ENCODE data around the gene H2BK1.

H2BK1 gene

DNA sequence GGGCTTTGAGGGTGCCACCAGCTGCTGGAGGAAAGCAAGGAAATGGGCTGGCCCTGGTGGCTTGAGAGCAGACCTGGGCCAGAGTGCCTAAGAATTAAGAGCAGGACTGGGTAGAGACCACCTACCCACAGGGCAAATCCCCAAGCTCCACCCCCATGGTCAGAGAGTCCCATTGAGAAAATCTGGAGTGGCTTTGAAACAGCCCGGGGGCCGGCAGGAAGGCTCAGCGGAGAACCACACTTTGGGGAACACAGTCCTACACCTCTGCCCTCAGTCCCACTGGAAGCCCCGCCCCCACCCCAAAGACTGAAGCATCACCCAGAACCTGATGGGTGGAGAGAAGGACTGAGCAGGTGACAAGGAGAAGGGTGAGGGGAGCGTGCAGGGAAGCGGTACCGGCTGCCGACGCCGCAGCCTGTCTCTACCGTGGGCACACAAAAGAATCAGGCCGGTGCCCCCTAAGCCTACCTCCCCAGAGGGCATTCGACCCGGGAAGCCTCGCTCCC lies 34.6 kb upstream of the H2BK1 start:
- DNase-seq: peak; percentile 24

DNA sequence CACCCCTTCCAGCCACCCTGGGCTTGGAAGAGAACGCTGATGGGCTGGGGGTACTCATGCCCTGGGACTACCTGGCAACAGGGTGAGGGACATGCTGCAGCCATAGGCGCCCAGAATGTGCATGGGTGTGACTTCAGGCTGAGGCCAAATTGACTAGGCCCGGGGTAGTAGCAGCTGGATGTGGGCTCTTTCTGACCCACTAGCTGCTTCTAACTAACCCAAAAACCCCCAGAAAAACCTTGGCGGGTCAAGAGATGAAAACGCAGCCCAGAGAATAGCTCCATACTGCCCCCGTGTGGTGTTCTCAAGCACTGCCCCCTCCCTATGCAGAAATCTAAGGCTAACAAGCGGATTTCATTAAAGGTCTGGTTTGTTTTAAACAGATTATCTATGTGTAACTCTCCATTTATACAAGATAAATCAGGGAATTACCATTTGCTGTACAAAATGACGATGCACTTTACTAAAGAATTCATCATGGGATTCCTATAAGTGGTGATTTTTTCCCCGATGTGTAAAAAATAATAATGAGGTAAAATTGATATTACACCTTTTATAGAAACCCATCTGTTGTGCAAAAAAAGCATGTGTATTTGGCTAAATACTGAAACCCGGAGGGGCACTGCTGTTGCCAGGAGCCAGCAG lies 34.0 kb upstream of the H2BK1 start:
- no peak for DNase-seq

DNA sequence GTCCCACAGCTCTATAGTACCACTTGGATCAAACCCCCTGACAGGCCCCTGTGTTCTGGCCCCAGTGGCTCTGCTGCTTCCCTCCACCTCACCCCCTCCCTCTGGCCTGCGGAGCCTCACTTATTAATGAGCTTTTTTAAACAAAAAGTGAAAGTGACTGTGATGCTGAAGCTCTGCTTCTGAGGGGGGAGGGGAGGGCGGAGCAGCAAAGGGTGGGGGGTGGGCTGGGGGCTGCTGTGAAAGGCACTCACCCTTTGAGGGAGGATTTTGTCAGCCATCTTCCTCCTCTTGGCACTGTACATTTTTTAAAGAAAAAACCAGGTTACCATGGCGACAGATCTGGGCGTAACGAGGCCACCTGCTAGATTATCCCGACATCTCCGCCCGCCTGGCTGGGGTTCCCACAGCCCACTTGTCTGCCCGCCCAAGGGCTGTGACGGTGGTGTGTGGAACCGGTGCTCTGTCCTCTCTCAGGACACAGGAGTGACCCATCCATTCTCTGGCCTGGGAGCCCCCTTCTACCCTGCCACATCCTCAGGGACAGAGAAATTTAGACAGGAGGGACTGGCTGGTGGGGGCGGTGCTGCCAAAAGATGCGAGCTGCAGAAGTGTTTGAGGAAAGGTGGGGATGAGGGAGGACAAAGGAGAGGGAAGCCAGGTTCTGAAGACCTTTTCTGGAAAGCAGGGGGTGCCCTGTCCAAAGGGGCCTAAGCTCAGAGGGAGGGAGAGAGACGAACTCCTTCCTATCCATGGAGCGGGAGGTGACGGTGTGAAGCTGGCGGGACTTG lies 33.3 kb upstream of the H2BK1 start:
- peak; percentile 59 for DNase-seq

DNA sequence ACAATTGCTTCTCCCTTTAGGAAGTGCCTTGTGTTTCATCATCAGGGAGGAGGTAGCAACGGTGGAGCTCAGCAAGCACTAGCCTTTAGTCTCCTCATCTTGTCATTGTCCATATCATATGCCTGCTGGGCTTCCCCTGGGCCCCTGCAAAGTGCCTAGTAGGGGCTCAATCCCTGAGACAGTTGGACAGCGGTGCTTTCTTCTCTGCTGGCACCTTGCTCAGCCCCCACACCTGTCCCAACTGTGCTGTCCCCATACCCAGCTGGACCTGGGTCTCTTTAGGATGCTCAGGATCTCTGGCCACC lies 32.7 kb upstream of the H2BK1 start:
- DNase-seq: no peak

DNA sequence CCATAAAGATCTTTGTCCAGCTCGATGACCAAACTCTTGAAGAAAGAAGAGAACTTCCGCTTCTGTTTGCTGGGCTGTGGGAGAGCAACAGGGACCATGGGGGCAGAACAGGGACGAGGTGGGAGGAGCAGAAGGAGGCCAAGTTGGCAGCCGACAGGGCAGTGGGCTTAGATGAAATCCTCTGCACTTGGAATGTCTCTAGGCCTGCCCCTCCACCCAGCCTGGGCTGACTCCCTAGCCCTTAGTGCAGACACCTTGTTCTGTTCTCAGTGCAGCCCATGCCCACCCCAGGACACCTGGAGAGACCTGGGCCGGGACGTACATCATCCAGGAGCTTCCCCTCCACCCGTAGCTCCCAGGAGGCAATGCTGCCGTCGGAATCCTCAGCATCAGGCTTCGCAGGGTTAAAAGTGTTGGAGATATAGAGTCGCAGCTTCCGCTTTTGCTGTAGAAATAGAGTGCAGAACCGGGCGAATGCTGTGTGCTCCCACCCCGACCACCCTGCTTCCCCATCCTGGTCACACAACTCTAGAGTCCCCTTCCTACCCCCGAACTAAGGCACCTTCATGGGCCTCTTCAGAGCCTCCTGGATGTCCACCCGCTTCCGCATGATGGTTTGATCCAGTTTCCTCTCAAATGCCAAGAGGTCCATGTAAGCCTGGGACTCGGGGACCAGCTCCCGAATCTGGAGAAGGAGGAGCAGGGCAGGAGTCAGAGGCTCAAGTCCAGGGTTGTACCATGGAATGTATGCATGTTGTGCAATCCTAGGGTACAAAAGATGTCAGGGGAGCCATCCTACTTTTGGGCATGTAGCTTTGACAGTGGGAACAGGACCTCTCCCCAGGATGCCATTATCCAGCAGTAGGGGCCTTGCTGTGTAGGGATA lies 32.1 kb upstream of the H2BK1 start:
- DNase-seq: no peak

DNA sequence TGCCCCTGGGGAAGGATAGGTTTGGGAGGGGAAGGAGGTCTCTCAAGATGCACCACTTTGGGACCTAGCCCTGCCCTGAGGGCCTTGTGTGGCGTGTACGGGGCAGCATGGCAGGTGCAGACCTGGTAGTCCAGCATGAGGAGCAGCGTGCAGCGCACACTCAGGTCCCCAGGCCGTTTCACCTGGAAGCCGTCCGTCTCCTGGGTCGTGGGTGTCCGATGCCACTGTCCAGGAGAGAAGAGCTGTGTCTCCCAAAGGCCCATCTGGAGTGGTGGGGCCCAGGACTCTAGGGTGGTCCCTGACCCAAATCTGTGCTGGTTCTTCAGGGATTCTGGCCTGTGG lies 31.4 kb upstream of the H2BK1 start:
- no peak for DNase-seq

DNA sequence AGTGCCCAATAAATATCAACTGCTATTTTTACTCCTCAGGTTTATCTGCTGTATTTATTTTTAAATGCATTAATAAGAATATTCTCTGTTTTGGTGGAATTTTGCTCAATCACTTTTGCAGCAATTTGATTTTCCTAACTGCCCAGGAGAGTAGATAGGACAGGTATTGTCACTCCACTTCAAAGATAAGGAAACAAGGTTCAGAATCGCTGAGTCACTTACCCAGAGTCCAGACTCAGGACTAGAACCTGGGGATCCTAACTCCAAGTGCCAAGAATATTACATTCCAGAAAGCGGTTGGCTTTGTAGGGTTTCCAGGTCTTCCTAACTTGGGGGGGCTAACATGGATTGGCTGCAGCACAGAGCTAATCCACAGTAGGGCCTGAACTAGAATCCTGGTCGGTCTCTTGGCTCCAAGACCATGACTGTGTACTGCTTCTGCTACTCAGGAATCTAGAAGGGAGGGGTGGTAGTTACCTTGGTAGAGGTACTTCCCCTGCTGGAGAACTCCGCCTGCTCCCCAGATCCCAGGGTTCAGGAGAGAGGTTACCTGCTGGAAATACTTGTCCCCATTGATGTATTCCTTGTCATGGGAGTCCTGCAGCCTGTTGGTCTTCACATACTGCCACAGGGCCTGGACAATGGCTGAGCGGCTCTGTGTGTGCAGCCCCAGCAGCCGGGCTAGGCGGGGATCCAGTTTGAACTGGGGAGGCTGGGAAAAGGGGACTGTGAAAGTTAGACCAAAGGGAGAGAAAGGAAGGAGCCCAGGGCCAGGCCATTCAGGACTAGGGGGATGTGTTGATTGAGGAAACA lies 30.9 kb upstream of the H2BK1 start:
- DNase-seq: no peak

DNA sequence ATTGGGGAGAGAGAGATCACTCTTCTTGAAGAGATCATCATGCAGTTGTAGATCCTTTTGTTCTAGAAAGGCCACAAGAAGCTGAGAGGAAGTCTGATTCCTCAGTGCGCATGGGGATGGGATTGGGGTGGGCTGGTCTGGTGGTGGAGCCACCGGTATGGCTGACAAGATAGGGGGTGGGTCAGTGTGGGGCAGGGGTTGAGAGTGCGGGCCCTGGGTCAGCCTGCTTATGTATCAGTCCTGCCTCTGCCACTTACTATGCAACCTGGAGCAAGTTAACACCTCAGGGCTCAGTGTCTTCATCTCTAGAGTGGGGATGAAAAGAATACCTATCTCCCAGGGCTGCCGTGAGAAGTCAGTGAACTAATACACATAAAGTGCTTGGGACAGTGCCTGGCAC lies 30.2 kb upstream of the H2BK1 start:
- no peak for DNase-seq

DNA sequence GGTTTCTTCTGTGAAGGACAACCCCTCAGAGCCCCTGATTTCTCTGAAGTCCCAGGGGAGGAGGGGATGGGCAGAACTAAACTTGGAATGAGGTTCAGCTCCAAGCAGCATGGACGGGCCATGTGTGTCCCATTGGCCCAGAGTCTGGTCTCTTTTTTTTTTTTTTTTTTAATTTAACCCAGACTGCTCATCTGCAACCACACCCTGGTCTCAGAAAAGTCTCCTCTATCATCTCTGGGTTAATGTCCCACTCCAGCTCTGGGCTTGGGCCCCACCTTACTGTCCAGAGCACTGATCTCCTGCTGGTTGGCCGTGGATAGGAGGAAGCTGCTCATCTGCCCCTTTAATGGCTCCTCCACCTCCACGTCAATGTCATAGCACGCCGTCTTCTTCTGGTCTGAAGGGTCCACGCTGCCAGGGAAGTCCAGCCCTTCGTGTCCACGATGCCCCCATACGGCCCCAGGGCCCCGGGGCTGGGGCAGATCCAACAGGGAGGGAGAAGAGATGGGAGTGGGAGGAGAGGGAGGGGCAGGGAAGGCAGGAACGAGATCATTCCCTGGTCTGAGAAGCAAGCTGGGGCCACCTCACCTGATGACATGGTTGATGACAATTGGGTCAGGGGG lies 29.7 kb upstream of the H2BK1 start:
- DNase-seq: no peak

DNA sequence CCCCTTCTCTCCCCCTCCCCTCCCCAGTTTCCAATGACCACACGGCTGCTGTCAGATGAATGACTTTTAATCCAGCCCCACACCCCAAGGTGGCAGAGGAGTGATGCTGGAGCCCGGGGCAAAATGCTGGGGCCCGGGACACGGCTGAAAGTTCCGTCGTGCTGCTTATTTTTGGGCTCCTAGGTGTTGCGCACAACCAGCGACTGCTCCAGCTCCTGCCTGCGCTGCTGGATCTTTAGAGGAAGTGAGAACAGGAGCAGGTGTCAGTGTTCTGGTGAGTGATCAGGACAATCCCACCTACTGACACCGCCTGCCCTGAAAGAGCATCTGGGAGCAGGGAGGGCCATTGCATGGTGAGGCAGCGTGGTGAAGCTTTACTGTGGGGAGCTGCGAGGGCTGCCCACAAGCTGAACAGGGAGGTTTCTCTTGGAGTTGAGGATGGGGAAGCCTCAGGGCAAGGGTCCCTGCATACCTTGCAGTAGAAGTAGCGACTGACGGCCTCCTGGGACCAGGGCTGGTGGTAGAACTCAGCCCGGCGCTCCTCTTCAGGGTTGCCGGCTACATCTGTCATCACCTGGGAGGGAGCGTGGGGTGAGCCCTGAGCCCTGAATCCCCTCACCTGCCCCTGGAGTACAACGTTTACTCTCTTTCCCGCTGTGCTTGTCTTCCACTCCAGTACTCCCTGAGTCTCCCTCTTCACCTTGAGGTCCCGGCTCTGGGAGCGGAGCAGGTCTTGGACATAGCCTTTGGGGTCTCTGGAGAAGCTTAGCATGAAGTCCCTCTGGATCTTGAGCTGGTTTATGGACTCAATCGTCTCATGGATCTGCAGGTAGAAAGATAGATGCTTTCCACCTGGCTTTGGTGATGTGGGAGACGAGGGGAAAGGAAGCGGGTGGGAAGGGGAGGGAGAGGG lies 28.9 kb upstream of the H2BK1 start:
- DNase-seq: no peak

DNA sequence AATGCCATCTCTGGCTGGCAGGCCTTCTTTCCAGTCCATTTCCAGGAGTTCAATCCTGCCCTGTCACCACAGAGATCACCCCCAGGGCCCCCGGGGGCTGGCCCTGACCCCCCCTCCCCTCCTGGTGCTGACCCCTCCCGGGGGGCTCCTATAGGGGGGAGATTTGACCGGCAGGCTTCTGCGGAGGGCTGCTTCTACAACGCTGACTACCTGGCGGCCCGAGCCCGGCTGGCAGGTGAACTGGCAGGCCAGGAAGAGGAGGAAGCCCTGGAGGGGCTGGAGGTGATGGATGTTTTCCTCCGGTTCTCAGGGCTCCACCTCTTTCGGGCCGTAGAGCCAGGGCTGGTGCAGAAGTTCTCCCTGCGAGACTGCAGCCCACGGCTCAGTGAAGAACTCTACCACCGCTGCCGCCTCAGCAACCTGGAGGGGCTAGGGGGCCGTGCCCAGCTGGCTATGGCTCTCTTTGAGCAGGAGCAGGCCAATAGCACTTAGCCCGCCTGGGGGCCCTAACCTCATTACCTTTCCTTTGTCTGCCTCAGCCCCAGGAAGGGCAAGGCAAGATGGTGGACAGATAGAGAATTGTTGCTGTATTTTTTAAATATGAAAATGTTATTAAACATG lies 28.0 kb upstream of the H2BK1 start:
- no peak for DNase-seq

DNA sequence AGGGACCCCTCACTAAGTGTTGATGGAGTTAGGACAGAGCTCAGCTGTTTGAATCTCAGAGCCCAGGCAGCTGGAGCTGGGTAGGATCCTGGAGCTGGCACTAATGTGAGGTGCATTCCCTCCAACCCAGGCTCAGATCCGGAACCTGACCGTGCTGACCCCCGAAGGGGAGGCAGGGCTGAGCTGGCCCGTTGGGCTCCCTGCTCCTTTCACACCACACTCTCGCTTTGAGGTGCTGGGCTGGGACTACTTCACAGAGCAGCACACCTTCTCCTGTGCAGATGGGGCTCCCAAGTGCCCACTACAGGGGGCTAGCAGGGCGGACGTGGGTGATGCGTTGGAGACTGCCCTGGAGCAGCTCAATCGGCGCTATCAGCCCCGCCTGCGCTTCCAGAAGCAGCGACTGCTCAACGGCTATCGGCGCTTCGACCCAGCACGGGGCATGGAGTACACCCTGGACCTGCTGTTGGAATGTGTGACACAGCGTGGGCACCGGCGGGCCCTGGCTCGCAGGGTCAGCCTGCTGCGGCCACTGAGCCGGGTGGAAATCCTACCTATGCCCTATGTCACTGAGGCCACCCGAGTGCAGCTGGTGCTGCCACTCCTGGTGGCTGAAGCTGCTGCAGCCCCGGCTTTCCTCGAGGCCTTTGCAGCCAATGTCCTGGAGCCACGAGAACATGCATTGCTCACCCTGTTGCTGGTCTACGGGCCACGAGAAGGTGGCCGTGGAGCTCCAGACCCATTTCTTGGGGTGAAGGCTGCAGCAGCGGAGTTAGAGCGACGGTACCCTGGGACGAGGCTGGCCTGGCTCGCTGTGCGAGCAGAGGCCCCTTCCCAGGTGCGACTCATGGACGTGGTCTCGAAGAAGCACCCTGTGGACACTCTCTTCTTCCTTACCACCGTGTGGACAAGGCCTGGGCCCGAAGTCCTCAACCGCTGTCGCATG lies 27.2 kb upstream of the H2BK1 start:
- DNase-seq: no peak

DNA sequence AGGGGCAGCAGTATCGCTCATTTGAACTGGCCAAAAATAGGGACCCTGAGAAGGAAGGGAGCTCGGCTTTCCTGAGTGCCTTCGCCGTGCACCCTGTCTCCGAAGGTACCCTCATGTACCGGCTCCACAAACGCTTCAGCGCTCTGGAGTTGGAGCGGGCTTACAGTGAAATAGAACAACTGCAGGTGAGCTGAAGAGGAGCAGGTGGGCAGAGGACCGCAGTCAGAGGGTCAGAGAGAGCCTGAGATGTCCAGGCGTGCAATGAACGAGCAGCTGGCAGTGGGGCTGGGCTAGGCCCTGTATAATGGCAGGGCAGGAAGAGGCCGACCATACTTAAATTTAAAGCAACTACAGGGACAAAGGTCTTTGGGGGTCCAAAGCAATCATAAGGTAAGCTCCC lies 26.1 kb upstream of the H2BK1 start:
- DNase-seq: no peak

DNA sequence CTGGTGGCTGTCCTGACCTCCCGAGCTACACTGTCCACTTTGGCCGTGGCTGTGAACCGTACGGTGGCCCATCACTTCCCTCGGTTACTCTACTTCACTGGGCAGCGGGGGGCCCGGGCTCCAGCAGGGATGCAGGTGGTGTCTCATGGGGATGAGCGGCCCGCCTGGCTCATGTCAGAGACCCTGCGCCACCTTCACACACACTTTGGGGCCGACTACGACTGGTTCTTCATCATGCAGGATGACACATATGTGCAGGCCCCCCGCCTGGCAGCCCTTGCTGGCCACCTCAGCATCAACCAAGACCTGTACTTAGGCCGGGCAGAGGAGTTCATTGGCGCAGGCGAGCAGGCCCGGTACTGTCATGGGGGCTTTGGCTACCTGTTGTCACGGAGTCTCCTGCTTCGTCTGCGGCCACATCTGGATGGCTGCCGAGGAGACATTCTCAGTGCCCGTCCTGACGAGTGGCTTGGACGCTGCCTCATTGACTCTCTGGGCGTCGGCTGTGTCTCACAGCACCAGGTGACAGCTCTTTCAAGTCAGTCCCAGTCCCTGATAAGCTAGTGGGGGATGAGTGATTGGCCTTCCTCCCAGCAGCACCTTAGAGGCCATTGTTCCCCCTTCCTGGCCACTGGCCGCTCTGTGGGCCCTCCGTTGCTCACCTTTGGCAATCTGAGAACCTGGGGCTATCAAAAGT lies 25.0 kb upstream of the H2BK1 start:
- no peak for DNase-seq

DNA sequence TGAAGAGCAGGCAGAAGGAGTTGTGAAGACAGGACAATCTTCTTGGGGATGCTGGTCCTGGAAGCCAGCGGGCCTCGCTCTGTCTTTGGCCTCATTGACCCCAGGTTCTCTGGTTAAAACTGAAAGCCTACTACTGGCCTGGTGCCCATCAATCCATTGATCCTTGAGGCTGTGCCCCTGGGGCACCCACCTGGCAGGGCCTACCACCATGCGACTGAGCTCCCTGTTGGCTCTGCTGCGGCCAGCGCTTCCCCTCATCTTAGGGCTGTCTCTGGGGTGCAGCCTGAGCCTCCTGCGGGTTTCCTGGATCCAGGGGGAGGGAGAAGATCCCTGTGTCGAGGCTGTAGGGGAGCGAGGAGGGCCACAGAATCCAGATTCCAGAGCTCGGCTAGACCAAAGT lies 23.5 kb upstream of the H2BK1 start:
- DNase-seq: no peak

DNA sequence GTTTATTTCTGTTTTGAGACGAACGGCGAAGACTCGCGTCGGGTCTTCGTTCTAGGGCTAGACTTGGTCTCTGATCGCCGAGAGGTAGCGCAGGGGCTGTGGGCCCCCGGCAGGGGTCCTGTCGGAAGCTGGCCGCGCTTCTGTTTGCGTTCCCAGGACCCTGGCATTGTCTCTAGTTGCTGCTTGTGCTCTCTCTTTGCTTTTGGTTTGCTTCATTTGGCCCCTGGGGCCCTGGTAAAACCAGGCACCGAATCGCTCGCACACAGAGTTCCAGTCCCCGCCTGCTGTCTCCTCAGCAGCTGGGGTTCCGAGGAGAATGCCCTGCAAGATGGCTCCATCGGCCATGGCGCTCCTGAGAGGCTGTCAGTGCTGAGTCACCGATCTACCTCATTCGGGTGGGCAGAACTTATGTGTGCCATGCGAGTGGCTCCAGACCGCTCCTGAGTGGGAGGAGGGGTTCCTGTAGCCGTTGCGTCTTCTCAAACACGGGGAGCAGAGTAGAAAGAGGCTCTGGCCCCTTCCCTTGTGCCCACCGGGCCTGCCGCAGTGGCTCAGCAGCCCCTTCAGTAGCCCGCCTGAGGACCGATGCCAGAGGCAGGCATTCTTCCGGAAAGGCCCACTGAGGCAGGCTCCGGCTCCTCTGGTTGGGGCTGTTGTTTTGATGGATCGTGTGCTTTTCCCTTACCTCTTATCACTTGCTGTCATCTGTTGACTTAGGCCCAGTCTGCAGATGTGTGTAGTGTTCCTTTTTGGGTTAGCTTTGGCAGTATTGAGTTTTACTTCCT lies 22.8 kb upstream of the H2BK1 start:
- DNase-seq: no peak

DNA sequence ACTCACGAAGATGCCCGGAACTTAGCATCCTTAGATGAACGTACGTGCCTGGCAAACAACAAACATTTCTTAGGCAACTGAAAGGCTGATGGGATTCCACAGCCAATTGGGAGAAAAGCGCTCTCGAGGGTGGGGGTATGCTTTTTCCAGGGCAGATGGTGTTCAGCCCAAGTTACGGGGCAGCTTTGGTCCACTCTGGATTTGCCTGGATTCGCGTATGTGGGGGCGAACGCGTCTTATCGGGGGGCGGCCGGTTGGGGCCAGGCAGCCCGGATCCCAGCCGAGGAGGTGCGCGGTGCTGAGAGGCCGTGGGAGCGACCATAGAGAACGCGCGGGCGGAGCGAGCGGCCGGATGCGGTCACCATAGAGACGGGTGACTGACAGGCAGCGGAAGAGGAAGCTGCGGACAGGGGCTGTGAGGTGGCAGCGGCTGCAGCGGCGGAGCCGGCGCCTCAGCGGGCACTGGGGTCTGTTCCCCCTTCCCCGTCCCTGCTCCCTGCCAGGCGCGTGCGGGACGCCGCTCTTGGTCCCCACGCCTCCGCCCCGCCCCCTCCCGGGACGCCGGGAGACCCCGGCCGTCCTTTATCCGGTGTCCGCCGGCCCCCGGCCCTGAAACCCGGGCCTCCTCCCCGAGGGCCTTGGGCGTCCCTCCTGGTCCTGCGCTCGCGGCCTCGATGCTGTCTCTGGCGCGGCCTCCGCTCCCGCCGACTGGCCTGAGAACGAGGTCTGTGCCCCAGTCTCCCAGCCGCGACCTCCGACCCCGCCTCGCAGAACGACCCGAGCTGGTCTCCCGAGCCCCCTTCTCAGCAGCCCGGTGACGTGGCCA lies 22.0 kb upstream of the H2BK1 start, which contains the start of gene CHPF2:
CHPF2 (plus strand) TSS at position 393 of the 826 bp plus-strand sequence. CDS start 1,529 bp downstream, outside the sequence.
- DNase-seq: peak; percentile 79
